ENCODE measurements around the gene ATP1A2. TPM values are rescaled to one million over a fixed set of nuclear protein-coding genes. Genes with fewer than 3 reads are reported as not detected.

ATP1A2 gene
- total and polyA plus RNA-seq, 2 of the 8 experiments (the other 6 are each of a cell fraction or from before 2014, with no cell fraction given), result 39.7 to 40.8 TPM

- ChIA-PET POLR2A (ENCODE audit: partially characterized antibody) (interaction anchor here (0.6 to 8.1 kb wide), 5 partner anchors 15 to 869 kb away, joined by 3 to 56 read pairs (median 4); no protein-coding TSS in a partner anchor), CTCF (ENCODE audit: partially characterized antibody) (interaction anchor here (0.7 to 18.1 kb wide), 14 partner anchors 12 to 117 kb away, joined by 3 to 256 read pairs (median 6); partner anchors contain the start of genes ATP1A2 and IGSF8)
- 73% methylated on average over 1 of the region's 1 CpG; no CpG with 5 or more reads in 1 of the 2 experiments for WGBS, 2 experiments (ENCODE audit: extremely low coverage in 1 of 2, insufficient coverage in 1 of 2, insufficient read length in 1 of 2, insufficient replicate concordance in 2 of 2, low coverage in 1 of 2, low lambda C conversion rate in 2 of 2, missing lambda C conversion rate in 1 of 2)
- no peak overlapping the region for H2AK5ac ChIP-seq (ENCODE audit: low read depth, low read length)
- H2BK15ac ChIP-seq (ENCODE audit: low read length), result no peak overlapping the region
- H3K4me2 ChIP-seq (ENCODE audit: insufficient read depth in 1 of 2, low read depth in 2 of 2, low read length in 2 of 2), result no peak overlapping the region
- H3K9ac ChIP-seq (replicated peaks in 1 of 4; ENCODE audit: extremely low read depth in 1 of 4, low read depth in 3 of 4, low read length in 3 of 4), result no peak overlapping the region
- no peak for DNase-seq (ENCODE audit: low read depth in 1 of 2, low spot score in 2 of 2)
- no peak overlapping the region for H4K8ac ChIP-seq (ENCODE audit: extremely low read depth, insufficient read depth, low read length)
- no peak overlapping the region for H2BK120ac ChIP-seq (replicated peaks; ENCODE audit: low read depth, low read length)
- no peak overlapping the region for H3K4ac ChIP-seq (replicated peaks; ENCODE audit: insufficient read length, low read depth, low read length)
- peaks cover 3% of the 10 kb centered on the region; the same call in 1 of the 2 replicates for H3K79me1 ChIP-seq (ENCODE audit: low read depth, low read length)
- peaks cover 9 to 61% (median 53%) of the 10 kb centered on the region in 4 experiments; a peak in 7 of 8 replicates for H3K36me3 ChIP-seq (ENCODE audit: control insufficient read depth in 2 of 4, insufficient read depth in 4 of 4, low read length in 3 of 4)
- no peak overlapping the region for H2BK20ac ChIP-seq (ENCODE audit: low read length)
- H3K9me3 ChIP-seq (ENCODE audit: insufficient read depth in 2 of 2, low read depth in 1 of 2, low read length in 1 of 2), result no peaks in the 10 kb centered on the region
- peaks cover 0 to 1% of the 10 kb centered on the region in 2 experiments for H4K20me1 ChIP-seq (replicated peaks in 1 of 2; ENCODE audit: control insufficient read depth in 1 of 2, insufficient read depth in 2 of 2, low read length in 2 of 2)
- no peak overlapping the region for H3K18ac ChIP-seq (ENCODE audit: extremely low read depth, low read length)
- H2AFZ ChIP-seq (ENCODE audit: low read length), result no peak overlapping the region
- H3K4me1 ChIP-seq (replicated peaks in 1 of 4; ENCODE audit: control insufficient read depth in 3 of 4, insufficient read depth in 4 of 4, low read length in 3 of 4), result peaks cover 0 to 6% (median 0%) of the 10 kb centered on the region in 4 experiments; a peak in 2 of 7 replicates
- no peak overlapping the region for H2BK12ac ChIP-seq (ENCODE audit: low read depth, low read length)
- H3K23ac ChIP-seq (ENCODE audit: insufficient read length), result no peak overlapping the region
- no peak overlapping the region for H3K4me3 ChIP-seq (ENCODE audit: extremely low read depth in 1 of 4, insufficient read depth in 2 of 4, low read depth in 3 of 4, low read length in 4 of 4)
- no peaks in the 10 kb centered on the region for H3K79me2 ChIP-seq (ENCODE audit: control insufficient read depth in 1 of 2, insufficient read depth in 2 of 2, low read length in 2 of 2)
- no peak for TF ChIP-seq SP1 (IDR thresholded peaks at IDR 0.05; ENCODE audit: low read depth, low read length)
- TF ChIP-seq RNF2 (IDR thresholded peaks at IDR 0.05; ENCODE audit: borderline replicate concordance, low read depth, low read length, missing control alignments, poor library complexity, severe bottlenecking), result no peak
- TF ChIP-seq RXRA (IDR thresholded peaks at IDR 0.05; ENCODE audit: insufficient read depth, low read depth, low read length), result no peak
- TF ChIP-seq NANOG (IDR thresholded peaks at IDR 0.05; ENCODE audit: insufficient read depth, low read depth, low read length, poor library complexity, severe bottlenecking), result no peak
- no peak for TF ChIP-seq CBX8 (IDR thresholded peaks at IDR 0.05; ENCODE audit: borderline replicate concordance, low read depth, low read length)
- no peak overlapping the region for H4K91ac ChIP-seq (replicated peaks; ENCODE audit: insufficient read length, low read length)
- no peak overlapping the region for H2BK5ac ChIP-seq (ENCODE audit: low read depth, low read length)
- H3K56ac ChIP-seq (replicated peaks; ENCODE audit: insufficient read length, low read depth, low read length), result no peak overlapping the region
- H3K23me2 ChIP-seq (ENCODE audit: low read depth, low read length), result no peaks in the 10 kb centered on the region
- no peaks in the 10 kb centered on the region for H3K27me3 ChIP-seq (replicated peaks in 1 of 4; ENCODE audit: control insufficient read depth in 3 of 4, extremely low read depth in 1 of 4, insufficient read depth in 3 of 4, low read length in 3 of 4)
- H3K27ac ChIP-seq (ENCODE audit: low read depth, low read length), result no peak overlapping the region
- H3K14ac ChIP-seq (ENCODE audit: insufficient read length), result no peak overlapping the region
- no peak overlapping the region for H4K5ac ChIP-seq (ENCODE audit: insufficient read length, low read depth, low read length)
- no peak for FAIRE-seq
These were observed 10.2 kb downstream of the ATP1A2 start for GRCh38 chr1:160125746-160126145.
